Measurements from ENCODE around the gene ALKBH2. TPM values are rescaled to one million over a fixed set of nuclear protein-coding genes. Genes with fewer than 3 reads are reported as not detected.

The ALKBH2 gene
- polyA plus RNA-seq, 3 donors: 3.7 to 13.0 (median 4.5) TPM

- 95% methylated on average over 6 of the region's 6 CpGs for WGBS (ENCODE audit: insufficient coverage)
- Histone ChIP-seq H3K9me3 (replicated peaks in 1 of 2; ENCODE audit: control insufficient read depth in 1 of 2, insufficient read depth in 1 of 2, low read length in 2 of 2) (no peaks in the 10 kb centered on the region), H3K9ac (ENCODE audit: insufficient read depth, low read length, poor library complexity, severe bottlenecking) (no peak overlapping the region), H3K36me3 (replicated peaks in 1 of 2; ENCODE audit: control insufficient read depth in 1 of 2, insufficient read depth in 2 of 2, low read length in 2 of 2) (peaks cover 50 to 60% of the 10 kb centered on the region in 2 donors), H3K4me1 (ENCODE audit: control insufficient read depth in 1 of 2, insufficient read depth in 2 of 2, low read length in 2 of 2) (peaks cover 15 to 16% of the 10 kb centered on the region in 2 donors), H4K20me1 (ENCODE audit: insufficient read depth, low read length) (no peaks in the 10 kb centered on the region), H3K79me2 (ENCODE audit: insufficient read depth, low read length) (no peaks in the 10 kb centered on the region), H3K4me3 (replicated peaks in 1 of 3; ENCODE audit: low read depth in 2 of 3, low read length in 3 of 3) (no peak overlapping the region), H3K27ac (ENCODE audit: low read depth in 1 of 2, low read length in 2 of 2) (no peak overlapping the region), H2AFZ (ENCODE audit: insufficient read depth, low read depth, low read length, poor library complexity, severe bottlenecking) (no peak overlapping the region), H3K27me3 (ENCODE audit: control insufficient read depth in 2 of 2, insufficient read depth in 2 of 2, low read length in 2 of 2) (no peaks in the 10 kb centered on the region), H3K4me2 (replicated peaks; ENCODE audit: extremely low read depth, low read length, poor library complexity, severe bottlenecking) (no peak overlapping the region)
- peaks cover 21% of the 10 kb centered on the region for H3K4me1 Mint-ChIP-seq
- no peak for TF ChIP-seq CTCF (IDR thresholded peaks at IDR 0.05)
- H3K4me3 Mint-ChIP-seq: no peak overlapping the region
- H3K27me3 Mint-ChIP-seq (ENCODE audit: low read depth in 3 of 3): peaks cover 0 to 2% (median 0%) of the 10 kb centered on the region in 3 donors
- intact Hi-C loops (cut with micrococcal nuclease): loop anchor here in 1 of 2 donors (10.0 kb wide), 1 partner anchor 124 kb away; no protein-coding TSS in a partner anchor
- peak overlapping the region in 3 of 7 donors; percentile 6 to 30 (median 20) for H3K27ac Mint-ChIP-seq
- peaks cover 0 to 2% (median 0%) of the 10 kb centered on the region in 7 donors for H3K9me3 Mint-ChIP-seq
- peaks cover 43 to 53% of the 10 kb centered on the region in 2 donors for H3K36me3 Mint-ChIP-seq
- no peak for DNase-seq
Measured at GRCh38 chr12:109088818-109089217, 4.5 kb downstream of the ALKBH2 start.

- H3K4me1 Mint-ChIP-seq: peaks cover 6% of the 10 kb centered on the region
- Histone ChIP-seq H3K27ac (ENCODE audit: low read depth in 1 of 2, low read length in 2 of 2) (no peak overlapping the region), H3K4me1 (ENCODE audit: control insufficient read depth in 1 of 2, insufficient read depth in 2 of 2, low read length in 2 of 2) (peaks cover under 1 to 1% of the 10 kb centered on the region in 2 donors), H3K4me2 (replicated peaks; ENCODE audit: extremely low read depth, low read length, poor library complexity, severe bottlenecking) (no peak overlapping the region), H3K9ac (ENCODE audit: insufficient read depth, low read length, poor library complexity, severe bottlenecking) (no peak overlapping the region), H4K20me1 (ENCODE audit: insufficient read depth, low read length) (no peaks in the 10 kb centered on the region), H2AFZ (ENCODE audit: insufficient read depth, low read depth, low read length, poor library complexity, severe bottlenecking) (no peak overlapping the region), H3K4me3 (replicated peaks in 1 of 3; ENCODE audit: low read depth in 2 of 3, low read length in 3 of 3) (no peak overlapping the region), H3K9me3 (replicated peaks in 1 of 2; ENCODE audit: control insufficient read depth in 1 of 2, insufficient read depth in 1 of 2, low read length in 2 of 2) (no peaks in the 10 kb centered on the region), H3K27me3 (ENCODE audit: control insufficient read depth in 2 of 2, insufficient read depth in 2 of 2, low read length in 2 of 2) (no peaks in the 10 kb centered on the region), H3K36me3 (replicated peaks in 1 of 2; ENCODE audit: control insufficient read depth in 1 of 2, insufficient read depth in 2 of 2, low read length in 2 of 2) (peaks cover 64 to 76% of the 10 kb centered on the region in 2 donors), H3K79me2 (ENCODE audit: insufficient read depth, low read length) (no peaks in the 10 kb centered on the region)
- H3K9me3 Mint-ChIP-seq: peaks cover 0 to 2% (median 0%) of the 10 kb centered on the region in 7 donors
- no peak for TF ChIP-seq CTCF (IDR thresholded peaks at IDR 0.05)
- no peak for DNase-seq
- H3K27ac Mint-ChIP-seq: peak overlapping the region in 1 of 7 donors; percentile 25
- intact Hi-C loops (cut with micrococcal nuclease): loop anchor here in 1 of 2 donors (10.0 kb wide), 1 partner anchor 122 kb away; no protein-coding TSS in a partner anchor
- H3K36me3 Mint-ChIP-seq: peaks cover 59 to 65% of the 10 kb centered on the region in 2 donors
- peaks cover 0 to 2% (median 0%) of the 10 kb centered on the region in 3 donors for H3K27me3 Mint-ChIP-seq (ENCODE audit: low read depth in 3 of 3)
- 75% methylated on average over 5 of the region's 5 CpGs for WGBS (ENCODE audit: insufficient coverage)
- H3K4me3 Mint-ChIP-seq: no peak overlapping the region
Measured at GRCh38 chr12:109087250-109087649, 6.0 kb downstream of the ALKBH2 start.
